ENCODE results near the gene TMEM51. TPM values are rescaled to one million over a fixed set of nuclear protein-coding genes. Genes with fewer than 3 reads are reported as not detected.

Gene TMEM51, protein sequence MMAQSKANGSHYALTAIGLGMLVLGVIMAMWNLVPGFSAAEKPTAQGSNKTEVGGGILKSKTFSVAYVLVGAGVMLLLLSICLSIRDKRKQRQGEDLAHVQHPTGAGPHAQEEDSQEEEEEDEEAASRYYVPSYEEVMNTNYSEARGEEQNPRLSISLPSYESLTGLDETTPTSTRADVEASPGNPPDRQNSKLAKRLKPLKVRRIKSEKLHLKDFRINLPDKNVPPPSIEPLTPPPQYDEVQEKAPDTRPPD
- total RNA-seq (1 to 10 TPM; 5.1 to 8.8 TPM), polyA plus RNA-seq (1 to 10 TPM; 1.3 to 4.1 TPM)
- long read RNA-seq, donor 1, partial matches to known transcripts: 1 of 4 reads
- long read RNA-seq, donor 1, other reads (novel, unspliced or antisense): 3 of 4 reads
- long read RNA-seq, donor 2, partial matches to known transcripts: 0 of 6 reads
- long read RNA-seq, donor 2, other reads (novel, unspliced or antisense): 4 of 6 reads

DNA sequence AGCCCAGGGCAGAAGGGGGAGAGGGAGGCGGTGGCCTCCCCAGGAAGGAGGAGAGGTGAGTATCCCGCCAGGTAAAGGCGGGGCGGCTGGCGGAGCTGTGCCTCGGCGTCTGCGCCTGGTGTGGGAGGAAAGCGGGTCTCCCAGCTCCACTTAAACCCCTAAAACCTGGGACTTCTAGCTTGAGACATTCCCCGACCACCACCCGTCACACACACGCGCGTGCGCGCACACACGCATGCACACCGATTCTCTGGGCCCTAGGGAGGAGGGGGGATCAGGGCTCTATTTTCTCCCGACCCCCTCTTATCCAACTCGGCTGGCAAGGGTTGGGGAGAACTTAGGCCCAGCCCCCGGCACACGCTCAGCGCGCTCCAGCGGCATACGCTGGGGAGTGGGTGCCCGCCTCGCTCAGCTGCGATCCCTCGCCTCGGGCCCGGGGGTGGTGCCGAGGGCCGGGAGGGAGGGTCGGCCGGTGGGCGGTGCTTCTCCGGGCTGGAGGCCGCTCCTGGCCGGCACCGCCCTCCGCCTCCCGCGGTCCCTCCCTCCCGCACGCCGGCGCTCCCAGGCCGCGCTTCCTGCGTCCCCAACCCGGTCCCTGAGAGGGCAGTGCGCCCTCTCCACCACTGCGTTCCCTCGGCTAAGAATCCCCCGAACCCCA, at the start of gene TMEM51:
Gene TMEM51, plus strand, starts transcription at position 564 of the 658 bp plus-strand sequence. CDS start 61,341 bp downstream, outside the sequence.
- peak; percentile 86 to 91 for DNase-seq
- no peaks in the 10 kb centered on the region for H3K4me1 ChIP-seq (ENCODE audit: control insufficient read depth in 1 of 2, insufficient read depth in 2 of 2, low read length in 2 of 2)

GRCh38 chr1:15103906-15104305, 49.6 kb upstream of the TMEM51 start:
- intact Hi-C loops (cut with DNase I): loop anchor here in 1 of 2 donors (5.0 kb wide), 1 partner anchor 327 kb away; no protein-coding TSS in a partner anchor
- no peak for ATAC-seq (ENCODE audit: low FRiP score)
- peaks cover 1% of the 10 kb centered on the region for H3K9me3 ChIP-seq (ENCODE audit: control insufficient read depth, low read length)
- H3K36me3 ChIP-seq (ENCODE audit: control insufficient read depth in 1 of 2, insufficient read depth in 2 of 2, low read length in 1 of 2): peaks cover 0 to 1% of the 10 kb centered on the region in 2 donors
- peak in 1 of 2 donors; percentile 60 for DNase-seq
- 88 to 90% methylated on average over 10 of the region's 10 CpGs for WGBS, 2 donors
- H3K4me1 ChIP-seq (ENCODE audit: control insufficient read depth in 1 of 2, insufficient read depth in 2 of 2, low read length in 2 of 2): no peaks in the 10 kb centered on the region
- H3K27me3 ChIP-seq (ENCODE audit: control insufficient read depth in 1 of 2, insufficient read depth in 2 of 2, low read length in 1 of 2): no peaks in the 10 kb centered on the region
- H3K4me3 ChIP-seq (ENCODE audit: low read length in 2 of 2): no peak overlapping the region
- no peak overlapping the region for H3K27ac ChIP-seq (ENCODE audit: low read depth in 1 of 2, low read length in 2 of 2)

More for the DNA sequence above, at the start of gene TMEM51:
- Histone ChIP-seq H3K36me3 (ENCODE audit: control insufficient read depth in 1 of 2, insufficient read depth in 2 of 2, low read length in 1 of 2) (no peaks in the 10 kb centered on the region), H3K4me3 (ENCODE audit: low read length in 2 of 2) (peak within 1 kb of the TSS; percentile 52 to 56), H3K27me3 (ENCODE audit: control insufficient read depth in 1 of 2, insufficient read depth in 2 of 2, low read length in 1 of 2) (no peaks in the 10 kb centered on the region), H3K27ac (ENCODE audit: low read depth in 1 of 2, low read length in 2 of 2) (peak within 1 kb of the TSS in 1 of 2 donors; percentile 72), H3K9me3 (ENCODE audit: control insufficient read depth, low read length) (no peaks in the 10 kb centered on the region)
- ATAC-seq (ENCODE audit: low FRiP score): peak; percentile 73
- intact Hi-C loops (cut with DNase I): loop anchor here (2.0 to 10.0 kb wide), 4 partner anchors 59 to 251 kb away; partner anchors contain the start of gene EFHD2 (in 1 of the 2)
- 0% methylated on average over 40 to 56 of the region's 56 CpGs for WGBS, 2 donors

GRCh38 chr1:15104768-15105167, 48.8 kb upstream of the TMEM51 start:
- peaks cover 0 to 1% of the 10 kb centered on the region in 2 donors for H3K36me3 ChIP-seq (ENCODE audit: control insufficient read depth in 1 of 2, insufficient read depth in 2 of 2, low read length in 1 of 2)
- no peak overlapping the region for H3K4me3 ChIP-seq (ENCODE audit: low read length in 2 of 2)
- peaks cover 1% of the 10 kb centered on the region for H3K9me3 ChIP-seq (ENCODE audit: control insufficient read depth, low read length)
- ATAC-seq (ENCODE audit: low FRiP score) (no peak), DNase-seq (no peak)
- no peaks in the 10 kb centered on the region for H3K4me1 ChIP-seq (ENCODE audit: control insufficient read depth in 1 of 2, insufficient read depth in 2 of 2, low read length in 2 of 2)
- intact Hi-C loops (cut with DNase I): loop anchor here in 1 of 2 donors (5.0 kb wide), 1 partner anchor 327 kb away; no protein-coding TSS in a partner anchor
- H3K27me3 ChIP-seq (ENCODE audit: control insufficient read depth in 1 of 2, insufficient read depth in 2 of 2, low read length in 1 of 2): no peaks in the 10 kb centered on the region
- no peak overlapping the region for H3K27ac ChIP-seq (ENCODE audit: low read depth in 1 of 2, low read length in 2 of 2)

- Histone ChIP-seq H3K4me1 (ENCODE audit: control insufficient read depth in 1 of 2, insufficient read depth in 2 of 2, low read length in 2 of 2) (no peaks in the 10 kb centered on the region), H3K4me3 (ENCODE audit: low read length in 2 of 2) (no peak overlapping the region), H3K36me3 (ENCODE audit: control insufficient read depth in 1 of 2, insufficient read depth in 2 of 2, low read length in 1 of 2) (peaks cover 0 to 1% of the 10 kb centered on the region in 2 donors), H3K27ac (ENCODE audit: low read depth in 1 of 2, low read length in 2 of 2) (no peak overlapping the region), H3K9me3 (ENCODE audit: control insufficient read depth, low read length) (peaks cover 1% of the 10 kb centered on the region), H3K27me3 (ENCODE audit: control insufficient read depth in 1 of 2, insufficient read depth in 2 of 2, low read length in 1 of 2) (no peaks in the 10 kb centered on the region)
- ATAC-seq (ENCODE audit: low FRiP score) (no peak), DNase-seq (peak in 1 of 2 donors; percentile 72)
- 47 to 53% methylated on average over 7 of the region's 7 CpGs for WGBS, 2 donors
- intact Hi-C loops (cut with DNase I): no loop called here
Measured at GRCh38 chr1:15106608-15107007, 46.9 kb upstream of the TMEM51 start.

DNA sequence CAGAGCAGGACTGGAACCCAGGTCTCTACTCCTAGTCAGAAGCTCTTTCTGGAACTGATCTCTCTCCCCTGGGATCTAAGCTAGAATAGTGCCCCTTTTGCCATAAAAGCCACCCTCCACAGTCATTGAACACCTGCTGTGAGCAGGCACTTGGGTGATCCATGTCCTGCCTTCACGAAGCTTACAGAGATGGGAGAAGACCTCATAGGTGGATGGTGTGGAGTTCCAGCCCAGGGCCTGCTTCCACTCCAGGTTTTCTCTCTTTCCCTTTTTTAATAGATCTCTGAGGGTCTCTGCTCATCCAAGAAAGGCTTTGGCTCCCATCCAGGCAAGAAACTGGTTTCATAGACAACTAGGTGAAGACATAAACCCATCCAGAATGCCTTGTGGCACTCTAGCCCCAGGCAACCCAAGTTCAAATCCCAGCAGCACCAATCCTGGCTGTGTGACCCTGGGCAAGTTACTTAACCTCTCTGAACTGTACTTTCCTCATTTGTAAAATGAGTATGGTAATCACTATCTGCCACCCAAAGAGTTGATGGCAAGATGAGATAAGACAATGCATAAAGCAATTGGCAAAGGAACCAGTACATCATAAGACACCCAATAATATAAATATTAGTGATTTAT, 46.4 kb upstream of the TMEM51 start:
- Histone ChIP-seq H3K4me3 (ENCODE audit: low read length in 2 of 2) (no peak overlapping the region), H3K36me3 (ENCODE audit: control insufficient read depth in 1 of 2, insufficient read depth in 2 of 2, low read length in 1 of 2) (peaks cover 0 to 1% of the 10 kb centered on the region in 2 donors), H3K27ac (ENCODE audit: low read depth in 1 of 2, low read length in 2 of 2) (no peak overlapping the region), H3K27me3 (ENCODE audit: control insufficient read depth in 1 of 2, insufficient read depth in 2 of 2, low read length in 1 of 2) (no peaks in the 10 kb centered on the region), H3K4me1 (ENCODE audit: control insufficient read depth in 1 of 2, insufficient read depth in 2 of 2, low read length in 2 of 2) (no peaks in the 10 kb centered on the region), H3K9me3 (ENCODE audit: control insufficient read depth, low read length) (peaks cover 1% of the 10 kb centered on the region)
- intact Hi-C loops (cut with DNase I): no loop called here
- ATAC-seq (ENCODE audit: low FRiP score) (no peak), DNase-seq (no peak)
- 94 to 95% methylated on average over 1 of the region's 1 CpG for WGBS, 2 donors

GRCh38 chr1:15107911-15108310, 45.6 kb upstream of the TMEM51 start:
- Histone ChIP-seq H3K9me3 (ENCODE audit: control insufficient read depth, low read length) (peaks cover 1% of the 10 kb centered on the region), H3K36me3 (ENCODE audit: control insufficient read depth in 1 of 2, insufficient read depth in 2 of 2, low read length in 1 of 2) (peaks cover 0 to 1% of the 10 kb centered on the region in 2 donors), H3K4me3 (ENCODE audit: low read length in 2 of 2) (no peak overlapping the region), H3K27ac (ENCODE audit: low read depth in 1 of 2, low read length in 2 of 2) (no peak overlapping the region), H3K4me1 (ENCODE audit: control insufficient read depth in 1 of 2, insufficient read depth in 2 of 2, low read length in 2 of 2) (no peaks in the 10 kb centered on the region), H3K27me3 (ENCODE audit: control insufficient read depth in 1 of 2, insufficient read depth in 2 of 2, low read length in 1 of 2) (no peaks in the 10 kb centered on the region)
- no peak for DNase-seq
- WGBS, 2 donors: 63 to 76% methylated on average over 4 of the region's 4 CpGs
- ATAC-seq (ENCODE audit: low FRiP score): no peak
- intact Hi-C loops (cut with DNase I): no loop called here

- intact Hi-C loops (cut with DNase I): no loop called here
- Histone ChIP-seq H3K27me3 (ENCODE audit: control insufficient read depth in 1 of 2, insufficient read depth in 2 of 2, low read length in 1 of 2) (no peaks in the 10 kb centered on the region), H3K27ac (ENCODE audit: low read depth in 1 of 2, low read length in 2 of 2) (no peak overlapping the region), H3K9me3 (ENCODE audit: control insufficient read depth, low read length) (no peaks in the 10 kb centered on the region), H3K36me3 (ENCODE audit: control insufficient read depth in 1 of 2, insufficient read depth in 2 of 2, low read length in 1 of 2) (no peaks in the 10 kb centered on the region), H3K4me3 (ENCODE audit: low read length in 2 of 2) (no peak overlapping the region), H3K4me1 (ENCODE audit: control insufficient read depth in 1 of 2, insufficient read depth in 2 of 2, low read length in 2 of 2) (no peaks in the 10 kb centered on the region)
- DNase-seq (no peak), ATAC-seq (ENCODE audit: low FRiP score) (no peak)
- 86 to 90% methylated on average over 9 of the region's 9 CpGs for WGBS, 2 donors
Measured at GRCh38 chr1:15110128-15110866, 43.2 kb upstream of the TMEM51 start.

DNA sequence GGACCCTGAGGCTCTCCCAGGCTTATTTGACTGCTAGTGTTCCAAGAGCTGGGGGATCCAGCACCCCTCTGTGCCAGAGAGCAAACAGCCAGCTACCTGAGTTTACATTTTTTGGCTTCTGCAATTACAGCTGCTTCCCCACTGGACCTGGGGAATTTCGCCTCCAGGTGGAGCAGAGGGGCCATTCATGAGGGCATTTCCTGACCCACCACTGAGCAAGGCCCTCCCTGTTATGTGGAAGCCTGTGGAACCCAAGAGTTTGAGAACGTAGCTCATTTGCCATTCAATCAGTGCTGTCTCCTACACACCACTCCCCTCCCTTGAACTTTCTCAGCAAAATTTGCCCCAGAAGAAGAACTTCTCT, 42.7 kb upstream of the TMEM51 start:
- H3K36me3 ChIP-seq (ENCODE audit: control insufficient read depth in 1 of 2, insufficient read depth in 2 of 2, low read length in 1 of 2): no peaks in the 10 kb centered on the region
- no peak overlapping the region for H3K4me3 ChIP-seq (ENCODE audit: low read length in 2 of 2)
- H3K27ac ChIP-seq (ENCODE audit: low read depth in 1 of 2, low read length in 2 of 2): no peak overlapping the region
- WGBS, 2 donors: 94 to 98% methylated on average over 2 of the region's 2 CpGs
- DNase-seq (no peak), ATAC-seq (ENCODE audit: low FRiP score) (no peak)
- intact Hi-C loops (cut with DNase I): no loop called here
- H3K4me1 ChIP-seq (ENCODE audit: control insufficient read depth in 1 of 2, insufficient read depth in 2 of 2, low read length in 2 of 2): no peaks in the 10 kb centered on the region
- H3K27me3 ChIP-seq (ENCODE audit: control insufficient read depth in 1 of 2, insufficient read depth in 2 of 2, low read length in 1 of 2): no peaks in the 10 kb centered on the region
- no peaks in the 10 kb centered on the region for H3K9me3 ChIP-seq (ENCODE audit: control insufficient read depth, low read length)
